PFSK-1 (cell line): Measurements from ENCODE around the gene ERC2.

ENCODE experiments used
- FOXP2 ChIP-seq: optimal IDR thresholded peaks from 2 replicates; pipeline ENCODE3; 2011; ENCODE audit warnings: borderline replicate concordance, control low read depth, inconsistent platforms; ENCODE audit not compliant: insufficient read depth; ENCODE audit errors: extremely low read length, extremely low read depth
- POLR2AphosphoS5 ChIP-seq: IDR thresholded peaks from 2 replicates; pipeline ENCODE4 v1.6.1; 2012; ENCODE audit warnings: low read depth, mild to moderate bottlenecking, control low read depth, low read length, moderate library complexity
- SIN3A ChIP-seq: IDR thresholded peaks from 2 replicates; pipeline ENCODE4 v1.6.1; 2012; ENCODE audit warnings: mild to moderate bottlenecking, low read length, moderate library complexity, borderline replicate concordance; ENCODE audit not compliant: insufficient read depth
- TAF1 ChIP-seq: IDR thresholded peaks from 2 replicates; pipeline ENCODE4 v1.6.1; 2012; ENCODE audit warnings: low read length, control low read depth, borderline replicate concordance; ENCODE audit not compliant: insufficient read depth
- TF ChIP-seq, protein P1 (sequence below), 2 experiments: IDR thresholded peaks; 2 replicates each; pipeline versions ENCODE4 v1.6.1 to v1.8.0; 2011 to 2012; ENCODE audit warnings: low read depth in 2 of 2, low read length in 2 of 2, control low read depth in 1 of 2, inconsistent platforms in 1 of 2, mild to moderate bottlenecking in 1 of 2, moderate library complexity in 1 of 2; ENCODE audit not compliant: insufficient read depth in 1 of 2

Gene ERC2

DNA sequence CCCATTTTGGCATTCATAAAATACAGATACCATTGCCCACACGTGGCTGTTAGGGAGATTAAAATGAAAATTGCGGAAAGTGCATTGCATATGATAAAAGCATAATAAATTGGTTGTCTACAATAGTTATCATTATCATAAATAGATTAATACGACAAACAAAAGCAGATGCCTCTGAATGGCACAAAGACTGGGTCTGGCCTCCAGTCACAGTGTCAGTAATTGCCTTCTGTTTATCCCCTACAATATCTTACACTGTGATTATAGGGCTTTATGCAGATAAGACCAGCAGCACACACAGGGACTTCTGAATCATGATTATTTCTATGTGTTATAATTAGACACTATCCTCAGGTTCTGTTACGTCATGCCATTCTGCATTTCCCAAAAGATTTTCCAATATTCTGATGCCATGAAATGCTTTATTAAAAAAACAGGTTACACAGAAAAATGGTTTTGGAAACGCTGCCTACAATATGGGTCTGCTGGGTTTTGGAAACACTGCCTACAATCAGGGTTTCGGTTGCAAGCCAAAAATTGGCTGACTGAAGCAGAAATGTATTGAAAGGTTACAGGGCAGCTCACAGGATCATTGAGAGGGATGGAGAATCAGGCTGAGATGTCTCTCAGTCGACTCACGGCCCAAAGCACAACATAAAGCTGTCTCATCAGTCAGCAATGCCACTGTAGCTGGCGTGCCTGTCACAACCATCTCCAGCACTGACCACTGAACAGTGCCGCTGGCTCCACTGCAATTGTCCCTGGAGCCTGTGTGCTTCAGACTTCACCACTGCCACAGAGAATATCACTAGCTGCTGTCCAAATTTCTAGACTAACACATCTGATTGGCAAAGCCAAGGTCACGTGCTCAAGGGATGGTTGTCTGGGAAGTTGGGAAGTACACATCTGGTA, 248.1 kb downstream of the ERC2 start:
- TF ChIP-seq TAF1 (no peak), POLR2AphosphoS5 (no peak), SIN3A (no peak), FOXP2 (no peak)
- TF ChIP-seq, protein P1, sequence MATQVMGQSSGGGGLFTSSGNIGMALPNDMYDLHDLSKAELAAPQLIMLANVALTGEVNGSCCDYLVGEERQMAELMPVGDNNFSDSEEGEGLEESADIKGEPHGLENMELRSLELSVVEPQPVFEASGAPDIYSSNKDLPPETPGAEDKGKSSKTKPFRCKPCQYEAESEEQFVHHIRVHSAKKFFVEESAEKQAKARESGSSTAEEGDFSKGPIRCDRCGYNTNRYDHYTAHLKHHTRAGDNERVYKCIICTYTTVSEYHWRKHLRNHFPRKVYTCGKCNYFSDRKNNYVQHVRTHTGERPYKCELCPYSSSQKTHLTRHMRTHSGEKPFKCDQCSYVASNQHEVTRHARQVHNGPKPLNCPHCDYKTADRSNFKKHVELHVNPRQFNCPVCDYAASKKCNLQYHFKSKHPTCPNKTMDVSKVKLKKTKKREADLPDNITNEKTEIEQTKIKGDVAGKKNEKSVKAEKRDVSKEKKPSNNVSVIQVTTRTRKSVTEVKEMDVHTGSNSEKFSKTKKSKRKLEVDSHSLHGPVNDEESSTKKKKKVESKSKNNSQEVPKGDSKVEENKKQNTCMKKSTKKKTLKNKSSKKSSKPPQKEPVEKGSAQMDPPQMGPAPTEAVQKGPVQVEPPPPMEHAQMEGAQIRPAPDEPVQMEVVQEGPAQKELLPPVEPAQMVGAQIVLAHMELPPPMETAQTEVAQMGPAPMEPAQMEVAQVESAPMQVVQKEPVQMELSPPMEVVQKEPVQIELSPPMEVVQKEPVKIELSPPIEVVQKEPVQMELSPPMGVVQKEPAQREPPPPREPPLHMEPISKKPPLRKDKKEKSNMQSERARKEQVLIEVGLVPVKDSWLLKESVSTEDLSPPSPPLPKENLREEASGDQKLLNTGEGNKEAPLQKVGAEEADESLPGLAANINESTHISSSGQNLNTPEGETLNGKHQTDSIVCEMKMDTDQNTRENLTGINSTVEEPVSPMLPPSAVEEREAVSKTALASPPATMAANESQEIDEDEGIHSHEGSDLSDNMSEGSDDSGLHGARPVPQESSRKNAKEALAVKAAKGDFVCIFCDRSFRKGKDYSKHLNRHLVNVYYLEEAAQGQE (IDR thresholded peaks at IDR 0.05; ENCODE audit: insufficient read depth in 1 of 2, low read depth in 2 of 2, low read length in 2 of 2) = no peak

DNA sequence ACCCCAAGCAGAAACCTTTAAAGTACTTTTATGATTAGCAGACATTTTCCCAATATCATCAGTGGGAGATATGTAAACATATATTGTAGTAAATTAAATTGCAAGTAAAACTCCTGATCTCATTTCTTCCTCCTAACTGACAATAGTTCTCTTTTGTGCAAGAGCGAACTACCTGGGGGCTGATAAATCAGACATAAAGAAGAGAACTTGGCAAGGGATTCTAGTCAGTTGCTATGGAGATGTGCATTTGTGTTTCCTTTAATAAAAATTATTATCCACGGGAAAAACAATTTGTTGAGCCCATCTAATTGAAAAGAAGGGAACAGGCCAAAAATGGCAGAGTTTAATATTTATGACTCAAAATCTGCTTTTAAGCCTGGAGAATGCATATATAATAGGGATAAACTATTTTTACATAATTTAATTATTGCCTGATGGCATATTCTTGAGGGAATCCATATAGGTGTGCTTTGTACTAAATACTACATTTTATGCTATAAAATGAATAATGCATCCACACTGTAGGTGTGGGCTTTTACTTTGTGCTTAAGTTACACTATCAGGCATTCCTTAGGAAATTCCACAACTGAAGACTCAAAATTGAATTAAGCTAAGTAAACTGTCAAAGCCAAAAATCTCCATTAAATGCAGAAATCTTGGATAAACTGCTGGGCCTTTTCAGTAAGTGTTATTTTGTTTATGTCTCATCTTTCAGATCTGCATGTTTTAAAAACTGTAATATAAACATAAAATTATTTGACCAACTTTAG, 258.1 kb downstream of the ERC2 start:
- TF ChIP-seq SIN3A (no peak), FOXP2 (no peak), TAF1 (no peak), POLR2AphosphoS5 (no peak)
- TF ChIP-seq, protein P1 (IDR thresholded peaks at IDR 0.05; ENCODE audit: insufficient read depth in 1 of 2, low read depth in 2 of 2, low read length in 2 of 2) = no peak

DNA sequence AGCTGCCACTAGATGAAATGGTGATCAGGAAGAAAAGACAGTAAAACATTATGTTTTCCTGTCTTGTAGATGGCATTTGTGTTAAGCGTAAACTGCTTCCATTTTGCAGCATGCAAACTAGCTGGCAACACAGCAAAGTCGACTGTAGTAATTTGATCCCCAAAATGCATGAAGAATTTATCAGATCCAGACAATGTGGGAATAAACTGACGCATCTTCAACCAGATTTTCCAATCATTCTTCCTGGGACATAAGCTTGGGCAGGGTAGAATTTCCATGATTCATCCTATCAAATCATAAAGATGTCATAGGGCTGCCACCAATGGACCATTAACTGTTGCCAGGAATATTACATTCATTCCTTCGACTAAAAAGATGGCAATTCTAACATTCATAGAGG, 260.3 kb downstream of the ERC2 start:
- TF ChIP-seq SIN3A (no peak), TAF1 (no peak), FOXP2 (no peak), POLR2AphosphoS5 (no peak)
- TF ChIP-seq, protein P1 (IDR thresholded peaks at IDR 0.05; ENCODE audit: insufficient read depth in 1 of 2, low read depth in 2 of 2, low read length in 2 of 2) = no peak

DNA sequence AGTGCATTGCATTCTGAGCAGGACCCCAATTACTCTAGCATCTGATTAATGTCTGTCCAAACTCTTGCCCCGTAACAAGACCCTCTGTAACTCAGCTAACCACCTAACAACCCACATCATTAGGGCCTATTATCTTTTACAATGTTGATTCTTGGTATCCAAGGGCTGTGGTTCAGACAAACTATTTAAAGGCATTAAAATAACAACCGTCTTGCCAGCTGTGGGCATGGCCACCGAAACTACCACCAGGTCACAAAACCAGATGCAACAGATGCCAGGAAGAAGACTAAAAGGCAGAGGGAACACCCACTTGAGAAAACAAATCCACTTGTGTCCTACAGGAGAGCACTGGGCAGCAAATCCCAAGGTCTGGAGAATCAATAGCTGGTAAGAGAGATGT, 262.9 kb downstream of the ERC2 start:
- TF ChIP-seq, protein P1 (IDR thresholded peaks at IDR 0.05; ENCODE audit: insufficient read depth in 1 of 2, low read depth in 2 of 2, low read length in 2 of 2) = no peak
- TF ChIP-seq POLR2AphosphoS5 (no peak), TAF1 (no peak), FOXP2 (no peak), SIN3A (no peak)
